OCI-LY7 (cell line): ENCODE results near the gene IL21R. TPM values are rescaled to one million over a fixed set of nuclear protein-coding genes. Genes with fewer than 3 reads are reported as not detected.

Experiments used
- BruUV-seq: library from RNA; stranded (reverse); fragments of 400-500 nt; replicated peaks from 2 replicates; lab custom pipeline; 2021; lab: Mats Ljungman, UMichigan
- CTCF ChIA-PET: fragments of 300-600 bp; sonication (Branson Sonifier 250); formaldehyde crosslinking; loops from one replicate; lab custom pipeline; 2022; ENCODE audit warnings: antibody characterized with exemption; ENCODE audit not compliant: unreplicated experiment; lab: Charles Lee
- POLR2A ChIA-PET: fragments of 300-600 bp; sonication (Branson Sonifier 250); formaldehyde crosslinking; loops from one replicate; lab custom pipeline; 2022; ENCODE audit warnings: antibody characterized with exemption; lab: Charles Lee
- DNase-seq: peaks from one replicate; pipeline ENCODE4 v3.0.0-alpha.2; 2015; ENCODE audit warnings: low spot score
- H2AFZ ChIP-seq: fragments of 200-600 bp; sonication (generic), shearing (Covaris generic); 2 replicates; pipeline ENCODE4 v1.6.1; 2014; ENCODE audit warnings: mild to moderate bottlenecking, antibody characterized with exemption, low read length, moderate library complexity
- H3K27ac ChIP-seq: fragments of 200-600 bp; sonication (generic); 2 replicates; pipeline ENCODE4 v1.5.1; 2014; ENCODE audit warnings: mixed run types, low read depth, mild to moderate bottlenecking, moderate library complexity, low read length, inconsistent platforms; ENCODE audit not compliant: poor library complexity, severe bottlenecking
- H3K36me3 ChIP-seq: fragments of 200-600 bp; sonication (generic); 2 replicates; pipeline ENCODE4 v1.6.1; 2014; ENCODE audit warnings: mild to moderate bottlenecking, antibody characterized with exemption, low read length, moderate library complexity, mixed read lengths; ENCODE audit not compliant: insufficient read depth
- H3K4me1 ChIP-seq: fragments of 200-600 bp; sonication (generic); 2 replicates; pipeline ENCODE4 v1.5.1; 2014; ENCODE audit warnings: mild to moderate bottlenecking, low read length; ENCODE audit not compliant: insufficient read depth, poor library complexity, severe bottlenecking
- H3K4me2 ChIP-seq: fragments of 200-600 bp; sonication (generic); 2 replicates; pipeline ENCODE4 v1.6.1; 2014; ENCODE audit warnings: mild to moderate bottlenecking, low read length
- H3K4me3 ChIP-seq: fragments of 200-600 bp; sonication (generic); 2 replicates; pipeline ENCODE4 v1.5.1; 2014; ENCODE audit warnings: mild to moderate bottlenecking, low read depth, low read length; ENCODE audit not compliant: poor library complexity, severe bottlenecking
- H3K79me2 ChIP-seq: fragments of 200-600 bp; sonication (generic); 2 replicates; pipeline ENCODE4 v1.6.1; 2016; ENCODE audit warnings: low read depth, mild to moderate bottlenecking, low read length, moderate library complexity, mixed read lengths; ENCODE audit not compliant: insufficient read depth
- H3K9me2 ChIP-seq: fragments of 200-600 bp; sonication (generic); 2 replicates; pipeline ENCODE4 v1.6.1; 2016; ENCODE audit warnings: mild to moderate bottlenecking, low read length, mixed read lengths; ENCODE audit not compliant: insufficient read depth
- H3K9me3 ChIP-seq: fragments of 200-600 bp; sonication (generic); 2 replicates; pipeline ENCODE4 v1.6.1; 2014; ENCODE audit warnings: mild to moderate bottlenecking, mixed run types, low read length, mixed read lengths
- H4K20me1 ChIP-seq: fragments of 200-600 bp; sonication (generic); 2 replicates; pipeline ENCODE4 v1.6.1; 2014; ENCODE audit warnings: mild to moderate bottlenecking, antibody characterized with exemption, low read length, moderate library complexity, mixed read lengths; ENCODE audit not compliant: insufficient read depth
- EZH2phosphoT487 ChIP-seq: fragments of 200-600 bp; sonication (generic); IDR thresholded peaks from 2 replicates; pipeline ENCODE4 v1.6.1; 2018; ENCODE audit warnings: low read depth, borderline replicate concordance, mild to moderate bottlenecking, mixed run types, antibody characterized with exemption, low read length, moderate library complexity, mixed read lengths
- intact Hi-C: fragments of 100-400 bp; cut with micrococcal nuclease; formaldehyde crosslinking; loops from one replicate; pipeline ENCODE4 v1.10.0; 2022; ENCODE audit not compliant: unreplicated experiment
- total RNA-seq, 2 experiments: library from RNA; depleted of rRNA in 1 of 2; stranded (reverse); fragments of >200 nt in 1 of 2; shearing (Covaris generic) in 1 of 2; gene quantifications; 2 replicates each; pipeline ENCODE4 v1.2.3, GENCODE V29; 2014 to 2022
- TF ChIP-seq, protein P1 (sequence below): fragments of 200-600 bp; sonication (generic); conservative IDR thresholded peaks from 2 replicates; pipeline ENCODE4 v1.5.1; 2014; ENCODE audit warnings: mild to moderate bottlenecking, antibody characterized with exemption, low read length, moderate library complexity, mixed read lengths

IL21R gene
- total RNA-seq, 2 experiments from 2014 or later, result 10.0 to 47.0 TPM

DNA sequence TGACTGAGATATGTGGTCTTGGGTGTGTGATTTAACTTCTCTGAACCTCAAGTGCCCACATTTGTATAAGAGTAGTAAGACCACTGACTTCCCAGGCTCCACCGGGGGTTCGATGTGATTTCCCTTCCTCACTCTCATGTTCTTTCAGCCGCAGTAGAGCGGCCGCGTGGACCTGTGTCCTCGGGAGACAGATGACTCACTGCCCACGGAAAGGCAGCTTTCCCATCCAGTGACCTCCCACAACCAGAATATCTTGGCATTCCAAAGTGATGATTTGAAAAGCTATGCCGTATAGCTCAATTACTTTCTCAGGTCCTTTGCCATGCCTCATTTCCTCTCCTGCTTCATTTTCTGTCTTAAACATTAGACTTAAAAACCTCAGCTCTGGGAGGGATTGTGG, 73.6 kb downstream of the IL21R start:
- DNase-seq, result no peak
- no peaks in the 10 kb centered on the region for H3K4me1 ChIP-seq
- H4K20me1 ChIP-seq, result no peaks in the 10 kb centered on the region
- no peaks in the 10 kb centered on the region for H3K9me2 ChIP-seq
- H3K27ac ChIP-seq, result no peak overlapping the region
- H3K4me2 ChIP-seq, result no peak overlapping the region
- ChIA-PET POLR2A (no interaction called here), CTCF (no interaction called here)
- H3K9me3 ChIP-seq, result no peaks in the 10 kb centered on the region
- H3K36me3 ChIP-seq, result peaks cover 56% of the 10 kb centered on the region
- BruUV-seq, result no TSS peak
- H3K4me3 ChIP-seq, result no peak overlapping the region
- H2AFZ ChIP-seq, result no peak overlapping the region
- TF ChIP-seq EZH2phosphoT487, result no peak
- TF ChIP-seq, protein P1, sequence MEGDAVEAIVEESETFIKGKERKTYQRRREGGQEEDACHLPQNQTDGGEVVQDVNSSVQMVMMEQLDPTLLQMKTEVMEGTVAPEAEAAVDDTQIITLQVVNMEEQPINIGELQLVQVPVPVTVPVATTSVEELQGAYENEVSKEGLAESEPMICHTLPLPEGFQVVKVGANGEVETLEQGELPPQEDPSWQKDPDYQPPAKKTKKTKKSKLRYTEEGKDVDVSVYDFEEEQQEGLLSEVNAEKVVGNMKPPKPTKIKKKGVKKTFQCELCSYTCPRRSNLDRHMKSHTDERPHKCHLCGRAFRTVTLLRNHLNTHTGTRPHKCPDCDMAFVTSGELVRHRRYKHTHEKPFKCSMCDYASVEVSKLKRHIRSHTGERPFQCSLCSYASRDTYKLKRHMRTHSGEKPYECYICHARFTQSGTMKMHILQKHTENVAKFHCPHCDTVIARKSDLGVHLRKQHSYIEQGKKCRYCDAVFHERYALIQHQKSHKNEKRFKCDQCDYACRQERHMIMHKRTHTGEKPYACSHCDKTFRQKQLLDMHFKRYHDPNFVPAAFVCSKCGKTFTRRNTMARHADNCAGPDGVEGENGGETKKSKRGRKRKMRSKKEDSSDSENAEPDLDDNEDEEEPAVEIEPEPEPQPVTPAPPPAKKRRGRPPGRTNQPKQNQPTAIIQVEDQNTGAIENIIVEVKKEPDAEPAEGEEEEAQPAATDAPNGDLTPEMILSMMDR, result no peak
- H3K79me2 ChIP-seq, result no peaks in the 10 kb centered on the region
- intact Hi-C loops, result no loop called here

- Histone ChIP-seq H4K20me1 (no peaks in the 10 kb centered on the region), H3K4me1 (no peaks in the 10 kb centered on the region), H3K9me3 (no peaks in the 10 kb centered on the region), H3K79me2 (no peaks in the 10 kb centered on the region), H3K36me3 (peaks cover 54% of the 10 kb centered on the region), H2AFZ (no peak overlapping the region), H3K4me2 (no peak overlapping the region), H3K9me2 (no peaks in the 10 kb centered on the region), H3K27ac (no peak overlapping the region), H3K4me3 (no peak overlapping the region)
- intact Hi-C loops, result no loop called here
- no peak for TF ChIP-seq EZH2phosphoT487
- TF ChIP-seq, protein P1, result no peak
- ChIA-PET POLR2A (no interaction called here), CTCF (no interaction called here)
- no TSS peak for BruUV-seq
- no peak for DNase-seq
Observed at GRCh38 chr16:27476240-27476639, 74.3 kb downstream of the IL21R start.

DNA sequence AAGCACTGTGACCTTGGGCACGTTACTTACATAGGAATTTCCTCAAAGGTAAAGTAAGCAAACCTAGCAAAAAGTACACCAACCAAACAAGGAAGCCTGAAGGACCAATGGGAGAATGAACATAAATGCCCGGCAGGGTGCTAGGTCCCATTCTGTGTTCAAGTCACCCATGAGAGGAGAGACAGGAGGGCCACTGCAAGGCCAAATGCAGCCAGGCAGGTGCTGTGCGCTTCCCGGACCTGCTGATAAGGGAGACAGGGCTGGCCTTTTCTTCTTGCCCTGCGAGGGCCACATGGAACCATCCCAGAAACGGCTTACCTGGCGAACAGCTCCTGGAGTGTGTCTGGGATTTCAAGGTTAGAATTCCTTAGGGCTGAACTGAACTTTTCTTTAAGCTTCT, 78.8 kb downstream of the IL21R start:
- BruUV-seq, result no TSS peak
- POLR2A ChIA-PET, result no interaction called here
- CTCF ChIA-PET, result no interaction called here
- no peaks in the 10 kb centered on the region for H3K9me2 ChIP-seq
- TF ChIP-seq EZH2phosphoT487, result no peak
- TF ChIP-seq, protein P1, result no peak
- no peak overlapping the region for H3K4me2 ChIP-seq
- DNase-seq, result no peak
- H2AFZ ChIP-seq, result no peak overlapping the region
- H4K20me1 ChIP-seq, result no peaks in the 10 kb centered on the region
- H3K4me3 ChIP-seq, result no peak overlapping the region
- H3K9me3 ChIP-seq, result no peaks in the 10 kb centered on the region
- H3K4me1 ChIP-seq, result no peaks in the 10 kb centered on the region
- intact Hi-C loops, result no loop called here
- H3K27ac ChIP-seq, result no peak overlapping the region
- H3K36me3 ChIP-seq, result peaks cover 68% of the 10 kb centered on the region
- H3K79me2 ChIP-seq, result no peaks in the 10 kb centered on the region
